ENCODE results near the gene RAB3IL1. TPM values are rescaled to one million over a fixed set of nuclear protein-coding genes. Genes with fewer than 3 reads are reported as not detected.

The RAB3IL1 gene
- total and polyA plus RNA-seq, 9 of the 15 experiments (the other 6 are each of a cell fraction or from before 2014, with no cell fraction given), result 0.15 to 42.6 (median 15.5) TPM

GRCh38 chr11:61919705-61920631 lies 2.6 kb upstream of the RAB3IL1 start (continued):
- TF ChIP-seq, protein P1, sequence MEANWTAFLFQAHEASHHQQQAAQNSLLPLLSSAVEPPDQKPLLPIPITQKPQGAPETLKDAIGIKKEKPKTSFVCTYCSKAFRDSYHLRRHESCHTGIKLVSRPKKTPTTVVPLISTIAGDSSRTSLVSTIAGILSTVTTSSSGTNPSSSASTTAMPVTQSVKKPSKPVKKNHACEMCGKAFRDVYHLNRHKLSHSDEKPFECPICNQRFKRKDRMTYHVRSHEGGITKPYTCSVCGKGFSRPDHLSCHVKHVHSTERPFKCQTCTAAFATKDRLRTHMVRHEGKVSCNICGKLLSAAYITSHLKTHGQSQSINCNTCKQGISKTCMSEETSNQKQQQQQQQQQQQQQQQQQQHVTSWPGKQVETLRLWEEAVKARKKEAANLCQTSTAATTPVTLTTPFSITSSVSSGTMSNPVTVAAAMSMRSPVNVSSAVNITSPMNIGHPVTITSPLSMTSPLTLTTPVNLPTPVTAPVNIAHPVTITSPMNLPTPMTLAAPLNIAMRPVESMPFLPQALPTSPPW (CRISPR knock-in tag; IDR thresholded peaks at IDR 0.05), result peak; percentile 73
- TF ChIP-seq ZNF23 (CRISPR knock-in tag; IDR thresholded peaks at IDR 0.05), result no peak
- TF ChIP-seq ELK1 (CRISPR knock-in tag; IDR thresholded peaks at IDR 0.05), result no peak
- no peak; the same call in 1 of the 2 replicates for TF ChIP-seq RB1 (IDR thresholded peaks at IDR 0.05; ENCODE audit: low read depth)
- peak; percentile 67 for TF ChIP-seq SMAD1 (IDR thresholded peaks at IDR 0.05; ENCODE audit: low read depth, low read length, partially characterized antibody)
- no peak for TF ChIP-seq NR3C1 (CRISPR knock-in tag; IDR thresholded peaks at IDR 0.05)
- TF ChIP-seq, protein P2, sequence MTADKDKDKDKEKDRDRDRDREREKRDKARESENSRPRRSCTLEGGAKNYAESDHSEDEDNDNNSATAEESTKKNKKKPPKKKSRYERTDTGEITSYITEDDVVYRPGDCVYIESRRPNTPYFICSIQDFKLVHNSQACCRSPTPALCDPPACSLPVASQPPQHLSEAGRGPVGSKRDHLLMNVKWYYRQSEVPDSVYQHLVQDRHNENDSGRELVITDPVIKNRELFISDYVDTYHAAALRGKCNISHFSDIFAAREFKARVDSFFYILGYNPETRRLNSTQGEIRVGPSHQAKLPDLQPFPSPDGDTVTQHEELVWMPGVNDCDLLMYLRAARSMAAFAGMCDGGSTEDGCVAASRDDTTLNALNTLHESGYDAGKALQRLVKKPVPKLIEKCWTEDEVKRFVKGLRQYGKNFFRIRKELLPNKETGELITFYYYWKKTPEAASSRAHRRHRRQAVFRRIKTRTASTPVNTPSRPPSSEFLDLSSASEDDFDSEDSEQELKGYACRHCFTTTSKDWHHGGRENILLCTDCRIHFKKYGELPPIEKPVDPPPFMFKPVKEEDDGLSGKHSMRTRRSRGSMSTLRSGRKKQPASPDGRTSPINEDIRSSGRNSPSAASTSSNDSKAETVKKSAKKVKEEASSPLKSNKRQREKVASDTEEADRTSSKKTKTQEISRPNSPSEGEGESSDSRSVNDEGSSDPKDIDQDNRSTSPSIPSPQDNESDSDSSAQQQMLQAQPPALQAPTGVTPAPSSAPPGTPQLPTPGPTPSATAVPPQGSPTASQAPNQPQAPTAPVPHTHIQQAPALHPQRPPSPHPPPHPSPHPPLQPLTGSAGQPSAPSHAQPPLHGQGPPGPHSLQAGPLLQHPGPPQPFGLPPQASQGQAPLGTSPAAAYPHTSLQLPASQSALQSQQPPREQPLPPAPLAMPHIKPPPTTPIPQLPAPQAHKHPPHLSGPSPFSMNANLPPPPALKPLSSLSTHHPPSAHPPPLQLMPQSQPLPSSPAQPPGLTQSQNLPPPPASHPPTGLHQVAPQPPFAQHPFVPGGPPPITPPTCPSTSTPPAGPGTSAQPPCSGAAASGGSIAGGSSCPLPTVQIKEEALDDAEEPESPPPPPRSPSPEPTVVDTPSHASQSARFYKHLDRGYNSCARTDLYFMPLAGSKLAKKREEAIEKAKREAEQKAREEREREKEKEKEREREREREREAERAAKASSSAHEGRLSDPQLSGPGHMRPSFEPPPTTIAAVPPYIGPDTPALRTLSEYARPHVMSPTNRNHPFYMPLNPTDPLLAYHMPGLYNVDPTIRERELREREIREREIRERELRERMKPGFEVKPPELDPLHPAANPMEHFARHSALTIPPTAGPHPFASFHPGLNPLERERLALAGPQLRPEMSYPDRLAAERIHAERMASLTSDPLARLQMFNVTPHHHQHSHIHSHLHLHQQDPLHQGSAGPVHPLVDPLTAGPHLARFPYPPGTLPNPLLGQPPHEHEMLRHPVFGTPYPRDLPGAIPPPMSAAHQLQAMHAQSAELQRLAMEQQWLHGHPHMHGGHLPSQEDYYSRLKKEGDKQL (CRISPR knock-in tag; IDR thresholded peaks at IDR 0.05; ENCODE audit: borderline replicate concordance), result no peak
- peak; percentile 88 for TF ChIP-seq TFAP4 (CRISPR knock-in tag; IDR thresholded peaks at IDR 0.05; ENCODE audit: borderline replicate concordance)
- no peak for TF ChIP-seq ZNF780A (CRISPR knock-in tag; IDR thresholded peaks at IDR 0.05)
- TF ChIP-seq XRCC4 (IDR thresholded peaks at IDR 0.05; ENCODE audit: extremely low read depth, insufficient read depth, insufficient read length), result no peak
- no peak for TF ChIP-seq POLR2G (IDR thresholded peaks at IDR 0.05; ENCODE audit: low read depth, low read length)
- TF ChIP-seq SUPT5H (IDR thresholded peaks at IDR 0.05), result no peak
- no peak for TF ChIP-seq SRSF9 (IDR thresholded peaks at IDR 0.05; ENCODE audit: borderline replicate concordance, low read depth, low read length)

All from K562 (cell line).